ENCODE results near the gene CHD3. TPM values are rescaled to one million over a fixed set of nuclear protein-coding genes. Genes with fewer than 3 reads are reported as not detected.

The CHD3 gene
- total RNA-seq, 1 experiment from 2014 or later, result 27.9 TPM

GRCh38 chr17:7956228-7956965 is 67.8 kb downstream of the CHD3 start:
- Histone ChIP-seq H3K4me3 (ENCODE audit: low read depth, low read length) (no peak overlapping the region), H3K27me3 (replicated peaks; ENCODE audit: control insufficient read depth, insufficient read depth, low read length) (no peaks in the 10 kb centered on the region), H3K36me3 (ENCODE audit: control insufficient read depth, insufficient read depth, low read length) (no peaks in the 10 kb centered on the region), H3K9me3 (no peaks in the 10 kb centered on the region), H3K4me1 (no peaks in the 10 kb centered on the region)
- Mint-ChIP-seq H3K4me3 (ENCODE audit: unreplicated experiment) (no peak overlapping the region), H3K36me3 (ENCODE audit: insufficient read depth, unreplicated experiment) (no peaks in the 10 kb centered on the region), H3K27ac (ENCODE audit: unreplicated experiment) (no peak overlapping the region), H3K4me1 (ENCODE audit: low read depth, unreplicated experiment) (no peaks in the 10 kb centered on the region), H3K27me3 (ENCODE audit: insufficient read depth, unreplicated experiment) (no peaks in the 10 kb centered on the region), H3K9me3 (ENCODE audit: unreplicated experiment) (no peaks in the 10 kb centered on the region)
- BruUV-seq (replicated peaks), result no TSS peak
- ChIA-PET POLR2A (no interaction called here), CTCF (no interaction called here)
- intact Hi-C loops (cut with micrococcal nuclease; ENCODE audit: unreplicated experiment), result no loop called here
- TF ChIP-seq CTCF (IDR thresholded peaks at IDR 0.05; ENCODE audit: insufficient read depth in 1 of 2, low read depth in 1 of 2, low read length in 1 of 2, severe bottlenecking in 1 of 2, unreplicated experiment in 1 of 2), result no peak
- no peak for DNase-seq

- no peaks in the 10 kb centered on the region for H3K36me3 ChIP-seq (ENCODE audit: control insufficient read depth, insufficient read depth, low read length)
- Mint-ChIP-seq H3K27me3 (ENCODE audit: insufficient read depth, unreplicated experiment) (no peaks in the 10 kb centered on the region), H3K36me3 (ENCODE audit: insufficient read depth, unreplicated experiment) (no peaks in the 10 kb centered on the region), H3K4me1 (ENCODE audit: low read depth, unreplicated experiment) (no peaks in the 10 kb centered on the region), H3K4me3 (ENCODE audit: unreplicated experiment) (no peak overlapping the region), H3K9me3 (ENCODE audit: unreplicated experiment) (no peaks in the 10 kb centered on the region), H3K27ac (ENCODE audit: unreplicated experiment) (no peak overlapping the region)
- no peaks in the 10 kb centered on the region for H3K4me1 ChIP-seq
- intact Hi-C loops (cut with micrococcal nuclease; ENCODE audit: unreplicated experiment), result no loop called here
- no peak for DNase-seq
- ChIA-PET CTCF (no interaction called here), POLR2A (no interaction called here)
- no peaks in the 10 kb centered on the region for H3K27me3 ChIP-seq (replicated peaks; ENCODE audit: control insufficient read depth, insufficient read depth, low read length)
- no peak for TF ChIP-seq CTCF (IDR thresholded peaks at IDR 0.05; ENCODE audit: insufficient read depth in 1 of 2, low read depth in 1 of 2, low read length in 1 of 2, severe bottlenecking in 1 of 2, unreplicated experiment in 1 of 2)
- no peak overlapping the region for H3K4me3 ChIP-seq (ENCODE audit: low read depth, low read length)
- no TSS peak for BruUV-seq (replicated peaks)
- no peaks in the 10 kb centered on the region for H3K9me3 ChIP-seq
Measured at GRCh38 chr17:7959503-7960253, 71.1 kb downstream of the CHD3 start.

GRCh38 chr17:7961421-7961820 is 72.8 kb downstream of the CHD3 start:
- Histone ChIP-seq H3K36me3 (ENCODE audit: control insufficient read depth, insufficient read depth, low read length) (no peaks in the 10 kb centered on the region), H3K9me3 (no peaks in the 10 kb centered on the region), H3K4me3 (ENCODE audit: low read depth, low read length) (no peak overlapping the region), H3K4me1 (no peaks in the 10 kb centered on the region), H3K27me3 (replicated peaks; ENCODE audit: control insufficient read depth, insufficient read depth, low read length) (no peaks in the 10 kb centered on the region)
- Mint-ChIP-seq H3K9me3 (ENCODE audit: unreplicated experiment) (no peaks in the 10 kb centered on the region), H3K27ac (ENCODE audit: unreplicated experiment) (no peak overlapping the region), H3K27me3 (ENCODE audit: insufficient read depth, unreplicated experiment) (no peaks in the 10 kb centered on the region), H3K4me1 (ENCODE audit: low read depth, unreplicated experiment) (no peaks in the 10 kb centered on the region), H3K4me3 (ENCODE audit: unreplicated experiment) (no peak overlapping the region), H3K36me3 (ENCODE audit: insufficient read depth, unreplicated experiment) (no peaks in the 10 kb centered on the region)
- intact Hi-C loops (cut with micrococcal nuclease; ENCODE audit: unreplicated experiment), result no loop called here
- CTCF ChIA-PET, result no interaction called here
- POLR2A ChIA-PET, result no interaction called here
- no peak for DNase-seq
- no TSS peak for BruUV-seq (replicated peaks)
- no peak for TF ChIP-seq CTCF (IDR thresholded peaks at IDR 0.05; ENCODE audit: insufficient read depth in 1 of 2, low read depth in 1 of 2, low read length in 1 of 2, severe bottlenecking in 1 of 2, unreplicated experiment in 1 of 2)

Other genes starting within 250 kb of the CHD3 start
- 0.11 and 0.14 TPM in 2 replicates for gene ATP1B2, start 237.9 kb upstream of the CHD3 start, total RNA-seq (2022)
- gene TP53, start 201.3 kb upstream of the CHD3 start, total RNA-seq (2022), result 9.2 and 11.1 TPM in 2 replicates
- 13.6 and 15.2 TPM in 2 replicates for gene WRAP53, start 200.3 kb upstream of the CHD3 start, total RNA-seq (2022)
- 4.1 and 5.1 TPM in 2 replicates for gene EFNB3, start 183.6 kb upstream of the CHD3 start, total RNA-seq (2022)
- 1.9 and 2.8 TPM in 2 replicates for gene DNAH2, start 171.0 kb upstream of the CHD3 start, total RNA-seq (2022)
- gene KDM6B, start 54.6 kb upstream of the CHD3 start, total RNA-seq (2022), result 27.4 and 27.9 TPM in 2 replicates
- 2.5 and 3.2 TPM in 2 replicates for gene TMEM88, start 33.7 kb upstream of the CHD3 start, total RNA-seq (2022)
- gene NAA38, start 31.2 kb upstream of the CHD3 start, total RNA-seq (2022), result 20.9 and 27.4 TPM in 2 replicates
- 6.1 and 7.3 TPM in 2 replicates for gene CYB5D1, start 30.8 kb upstream of the CHD3 start, total RNA-seq (2022)
- gene RNF227, start 27.5 kb downstream of the CHD3 start, total RNA-seq (2022), result 4.0 and 5.0 TPM in 2 replicates
- 1.2 and 2.0 TPM in 2 replicates for gene KCNAB3, start 41.1 kb downstream of the CHD3 start, total RNA-seq (2022)
- gene TRAPPC1, start 43.2 kb downstream of the CHD3 start, total RNA-seq (2022), result 75.5 and 96.2 TPM in 2 replicates
- 22.6 and 24.2 TPM in 2 replicates for gene CNTROB, start 43.4 kb downstream of the CHD3 start, total RNA-seq (2022)
- gene GUCY2D, start 113.8 kb downstream of the CHD3 start, total RNA-seq (2022), result 0.74 and 1.7 TPM in 2 replicates
- not detected in 2 replicates for gene ALOX15B, start 150.3 kb downstream of the CHD3 start, total RNA-seq (2022)
- gene ALOX12B, start 198.9 kb downstream of the CHD3 start, total RNA-seq (2022), result 0.34 and 0.39 TPM in 2 replicates
- gene ALOXE3, start 229.7 kb downstream of the CHD3 start, total RNA-seq (2022), result not detected in 2 replicates
- gene HES7, start 235.3 kb downstream of the CHD3 start, total RNA-seq (2022), result not detected in 2 replicates

Measured in Caco-2 (cell line).